ENCODE data around the gene TMEM212.

GRCh38 chr3:171807129-171807675, 35.9 kb upstream of the TMEM212 start:
- TF ChIP-seq EZH2 (IDR thresholded peaks at IDR 0.05) (no peak), POLR2AphosphoS5 (IDR thresholded peaks at IDR 0.05; ENCODE audit: borderline replicate concordance, low read depth, low read length) (no peak)

Measured in SK-N-MC (cell line).